ENCODE results near the gene IRX5. TPM values are rescaled to one million over a fixed set of nuclear protein-coding genes. Genes with fewer than 3 reads are reported as not detected.

Gene IRX5
- total RNA-seq (2012; rRNA removed) (not detected in 2 replicates), polyA plus RNA-seq (2012; rRNA removed) (not detected in 2 replicates), Bru-seq, nascent RNA (percentile 19 among the genes with signal in this experiment), BruChase-seq, experiment 1, labeled RNA remaining after a 6-hour chase (percentile 34 among the genes with signal in this experiment), BruChase-seq, experiment 2, labeled RNA remaining after a 2-hour chase (percentile 22 among the genes with signal in this experiment)
- 0.02 TPM in 1 of 2 replicates, not detected in the other for polyA plus RNA-seq (2012; cell fraction: cytosol; rRNA removed)
- 0.07 and 0.08 TPM in 2 replicates for polyA plus RNA-seq (2012; cell fraction: nucleus; rRNA removed; ENCODE audit: low replicate concordance)
- long read RNA-seq, result 0 reads

- H3K4ac ChIP-seq (ENCODE audit: low read depth, low read length), result no peak within 1 kb of the TSS; the same call in 1 of the 2 replicates
- DNase-seq (peak; percentile 81), ATAC-seq (ENCODE audit: low read depth) (peak; percentile 66)
- H3K9me1 ChIP-seq (ENCODE audit: insufficient read depth, low read length), result no peaks in the 10 kb centered on the region
- H2AK5ac ChIP-seq (ENCODE audit: low read depth, low read length), result no peak within 1 kb of the TSS
- H3K27ac ChIP-seq (ENCODE audit: insufficient read depth, low read length), result no peak within 1 kb of the TSS
- no peak within 1 kb of the TSS for H4K5ac ChIP-seq (ENCODE audit: low read depth, low read length)
- peak within 1 kb of the TSS; percentile 80 for H3K4me2 ChIP-seq (ENCODE audit: low read depth, low read length)
- H4K8ac ChIP-seq (ENCODE audit: low read depth in 2 of 2, low read length in 2 of 2), result no peak within 1 kb of the TSS
- no peaks in the 10 kb centered on the region for H3K36me3 ChIP-seq (ENCODE audit: control insufficient read depth, insufficient read depth, low read length)
- in situ Hi-C loops (cut with MboI; ENCODE audit: low sequenced_read_pairs), result loop anchor here (25.0 kb wide), 3 partner anchors 643 to 1168 kb away; partner anchors contain the start of gene IRX3
- no peak within 1 kb of the TSS for H3K23ac ChIP-seq (ENCODE audit: low read depth, low read length)
- intact Hi-C loops (cut with micrococcal nuclease), result loop anchor here (10.0 kb wide), 1 partner anchor 645 kb away; the partner anchor contains the start of gene IRX3
- H3K4me3 ChIP-seq (ENCODE audit: insufficient read depth, low read depth, low read length), result peak within 1 kb of the TSS; percentile 61
- H4K91ac ChIP-seq (ENCODE audit: insufficient read depth, low read depth, low read length), result no peak within 1 kb of the TSS
- H3K9ac ChIP-seq (ENCODE audit: low read depth, low read length), result no peak within 1 kb of the TSS
- H2AFZ ChIP-seq (replicated peaks; ENCODE audit: low read length, poor library complexity), result peak within 1 kb of the TSS; percentile 93
- H3K56ac ChIP-seq (ENCODE audit: extremely low read depth, insufficient read depth, low read length), result no peak within 1 kb of the TSS
- BruUV-seq (replicated peaks), result no TSS peak
- H4K20me1 ChIP-seq (ENCODE audit: insufficient read depth, low read length), result no peaks in the 10 kb centered on the region
- H2BK5ac ChIP-seq (ENCODE audit: low read depth, low read length, poor library complexity, severe bottlenecking), result no peak within 1 kb of the TSS
- no peak within 1 kb of the TSS for H2BK20ac ChIP-seq (ENCODE audit: low read depth, low read length)
- peaks cover 11% of the 10 kb centered on the region; the same call in 1 of the 2 replicates for H3K9me3 ChIP-seq (ENCODE audit: control insufficient read depth, insufficient read depth, low read length)
- WGBS, 2 experiments (ENCODE audit: extremely low coverage in 2 of 2, insufficient read length in 1 of 2), result 2% methylated on average over 13 of the region's 71 CpGs; no CpG with 5 or more reads in 1 of the 2 experiments
- H2BK120ac ChIP-seq (ENCODE audit: low read depth, low read length), result no peak within 1 kb of the TSS
- dilution Hi-C loops (cut with HindIII; ENCODE audit: low sequenced_read_pairs, unreplicated experiment), result no loop called here
- ChIA-PET POLR2A (ENCODE audit: unreplicated experiment) (no interaction called here), CTCF (interaction anchor here (0.6 kb wide), 1 partner anchor 60 kb away, joined by 3 read pairs; no protein-coding TSS in a partner anchor)
- H3K4me1 ChIP-seq (ENCODE audit: control insufficient read depth, insufficient read depth, low read length), result no peaks in the 10 kb centered on the region
- no peak within 1 kb of the TSS for H3K14ac ChIP-seq (replicated peaks; ENCODE audit: low read depth, low read length)
- H2AK9ac ChIP-seq (replicated peaks; ENCODE audit: low read depth, low read length, poor library complexity), result peak within 1 kb of the TSS; percentile 42
- peaks cover 45% of the 10 kb centered on the region for H3K27me3 ChIP-seq (ENCODE audit: control insufficient read depth, insufficient read depth, low read length)
- H3K79me1 ChIP-seq (ENCODE audit: low read depth in 1 of 2, low read length in 2 of 2), result no peaks in the 10 kb centered on the region
- H3K18ac ChIP-seq (ENCODE audit: low read depth, low read length), result no peak within 1 kb of the TSS
- no peak within 1 kb of the TSS for H2BK15ac ChIP-seq (ENCODE audit: low read depth, low read length)
- TF ChIP-seq MXI1 (IDR thresholded peaks at IDR 0.05; ENCODE audit: borderline replicate concordance, low read depth, low read length) (no peak), RFX5 (IDR thresholded peaks at IDR 0.05; ENCODE audit: low read depth, low read length) (no peak), CTCF (conservative IDR thresholded peaks at IDR 0.05; ENCODE audit: low read depth, low read length) (0 out of 2 replicates have a peak, but pooled peaks have one; percentile 9), BHLHE40 (IDR thresholded peaks at IDR 0.05; ENCODE audit: low read depth, low read length) (no peak), RAD21 (IDR thresholded peaks at IDR 0.05; ENCODE audit: low read length) (no peak), RCOR1 (IDR thresholded peaks at IDR 0.05; ENCODE audit: insufficient replicate concordance, low read length) (no peak), POLR2A (IDR thresholded peaks at IDR 0.05; ENCODE audit: low read depth, low read length) (no peak), CHD1 (IDR thresholded peaks at IDR 0.05; ENCODE audit: low read depth, low read length) (no peak), USF2 (IDR thresholded peaks at IDR 0.05; ENCODE audit: low read depth, low read length) (no peak), CEBPB (IDR thresholded peaks at IDR 0.05; ENCODE audit: low read depth, low read length) (no peak), NFE2L2 (IDR thresholded peaks at IDR 0.05; ENCODE audit: low read depth, low read length) (no peak), MAFK (IDR thresholded peaks at IDR 0.05; ENCODE audit: low read depth, low read length) (no peak)
Observed at GRCh38 chr16:54930005-54930868, at the start of gene IRX5. TSS of gene IRX5 (plus strand) at chr16:54930865. CDS start at chr16:54931199, 334 bp downstream.

All from IMR-90 (cell line).